ENCODE data around the gene RPRD1B. TPM values are rescaled to one million over a fixed set of nuclear protein-coding genes. Genes with fewer than 3 reads are reported as not detected.

RPRD1B gene
- total RNA-seq, 1 donor from 2014 or later: 37.7 TPM

GRCh38 chr20:38076548-38076947 lies 43.0 kb downstream of the RPRD1B start:
- no peak for DNase-seq (ENCODE audit: low spot score)
- Histone ChIP-seq H3K9ac (no peak overlapping the region), H3F3A (ENCODE audit: low read depth) (no peaks in the 10 kb centered on the region), H3K4me3 (no peak overlapping the region), H3K27ac (no peak overlapping the region), H3K36me3 (no peaks in the 10 kb centered on the region), H4K20me1 (ENCODE audit: low read depth) (peaks cover 11% of the 10 kb centered on the region), H3K27me3 (no peaks in the 10 kb centered on the region), H2AFZ (replicated peaks) (no peak overlapping the region), H3K9me3 (ENCODE audit: low read depth) (no peaks in the 10 kb centered on the region), H3K4me2 (no peak overlapping the region), H3K4me1 (no peaks in the 10 kb centered on the region), H3K79me2 (ENCODE audit: low read depth) (peaks cover 48% of the 10 kb centered on the region)
- no peak overlapping the region for H3K4me3 Mint-ChIP-seq
- H3K27me3 Mint-ChIP-seq (ENCODE audit: insufficient read depth, low read depth): peaks cover 4% of the 10 kb centered on the region
- peaks cover 53% of the 10 kb centered on the region for H3K36me3 Mint-ChIP-seq
- H3K4me1 Mint-ChIP-seq: no peaks in the 10 kb centered on the region
- H3K27ac Mint-ChIP-seq: no peak overlapping the region
- TF ChIP-seq EZH2phosphoT487 (IDR thresholded peaks at IDR 0.05): no peak
- peaks cover 18% of the 10 kb centered on the region for H3K9me3 Mint-ChIP-seq

GRCh38 chr20:38078084-38078483 lies 44.5 kb downstream of the RPRD1B start:
- peaks cover 55% of the 10 kb centered on the region for H3K36me3 Mint-ChIP-seq
- H3K27ac Mint-ChIP-seq: no peak overlapping the region
- H3K4me3 Mint-ChIP-seq: no peak overlapping the region
- H3K27me3 Mint-ChIP-seq (ENCODE audit: insufficient read depth, low read depth): peaks cover 5% of the 10 kb centered on the region
- H2AFZ ChIP-seq (replicated peaks): no peak overlapping the region
- DNase-seq (ENCODE audit: low spot score): no peak
- H3K36me3 ChIP-seq: no peaks in the 10 kb centered on the region
- H3K4me1 ChIP-seq: peaks cover 2% of the 10 kb centered on the region
- H3K4me1 Mint-ChIP-seq: no peaks in the 10 kb centered on the region
- H3K27ac ChIP-seq: no peak overlapping the region
- H3K4me3 ChIP-seq: no peak overlapping the region
- no peaks in the 10 kb centered on the region for H3K27me3 ChIP-seq
- no peak overlapping the region for H3K9ac ChIP-seq
- H3K4me2 ChIP-seq: no peak overlapping the region
- peaks cover 20% of the 10 kb centered on the region for H3K9me3 Mint-ChIP-seq
- no peak for TF ChIP-seq EZH2phosphoT487 (IDR thresholded peaks at IDR 0.05)
- no peak for TF ChIP-seq CTCF (IDR thresholded peaks at IDR 0.05)
- TF ChIP-seq EZH2 (IDR thresholded peaks at IDR 0.05): no peak
- H3F3A ChIP-seq (ENCODE audit: low read depth): no peaks in the 10 kb centered on the region
- no peaks in the 10 kb centered on the region for H3K9me3 ChIP-seq (ENCODE audit: low read depth)
- H4K20me1 ChIP-seq (ENCODE audit: low read depth): peaks cover 10% of the 10 kb centered on the region
- peaks cover 62% of the 10 kb centered on the region for H3K79me2 ChIP-seq (ENCODE audit: low read depth)

- no peak for DNase-seq (ENCODE audit: low spot score)
- Mint-ChIP-seq H3K9me3 (peaks cover 20% of the 10 kb centered on the region), H3K4me1 (no peaks in the 10 kb centered on the region), H3K4me3 (no peak overlapping the region), H3K27ac (no peak overlapping the region), H3K27me3 (ENCODE audit: insufficient read depth, low read depth) (peaks cover 5% of the 10 kb centered on the region), H3K36me3 (peaks cover 53% of the 10 kb centered on the region)
- Histone ChIP-seq H3K4me1 (peaks cover 6% of the 10 kb centered on the region), H3K9me3 (ENCODE audit: low read depth) (no peaks in the 10 kb centered on the region), H3K36me3 (no peaks in the 10 kb centered on the region), H3K4me2 (no peak overlapping the region), H3K27me3 (no peaks in the 10 kb centered on the region), H3K9ac (no peak overlapping the region), H2AFZ (replicated peaks) (no peak overlapping the region), H3K27ac (no peak overlapping the region), H3K79me2 (ENCODE audit: low read depth) (peaks cover 68% of the 10 kb centered on the region), H3F3A (ENCODE audit: low read depth) (no peaks in the 10 kb centered on the region), H3K4me3 (no peak overlapping the region), H4K20me1 (ENCODE audit: low read depth) (peaks cover 4% of the 10 kb centered on the region)
- TF ChIP-seq EZH2 (IDR thresholded peaks at IDR 0.05) (no peak), CTCF (IDR thresholded peaks at IDR 0.05) (no peak), EZH2phosphoT487 (IDR thresholded peaks at IDR 0.05) (no peak)
Measured at GRCh38 chr20:38079353-38079752, 45.8 kb downstream of the RPRD1B start.

GRCh38 chr20:38081575-38081974 lies 48.0 kb downstream of the RPRD1B start:
- peaks cover 58% of the 10 kb centered on the region for H3K79me2 ChIP-seq (ENCODE audit: low read depth)
- H3K4me3 Mint-ChIP-seq: no peak overlapping the region
- H2AFZ ChIP-seq (replicated peaks): no peak overlapping the region
- H3K4me1 ChIP-seq: peaks cover 6% of the 10 kb centered on the region
- no peak overlapping the region for H3K27ac Mint-ChIP-seq
- peaks cover 5% of the 10 kb centered on the region for H3K27me3 Mint-ChIP-seq (ENCODE audit: insufficient read depth, low read depth)
- no peaks in the 10 kb centered on the region for H4K20me1 ChIP-seq (ENCODE audit: low read depth)
- no peak overlapping the region for H3K4me3 ChIP-seq
- H3F3A ChIP-seq (ENCODE audit: low read depth): no peaks in the 10 kb centered on the region
- no peak overlapping the region for H3K4me2 ChIP-seq
- H3K4me1 Mint-ChIP-seq: no peaks in the 10 kb centered on the region
- H3K9me3 Mint-ChIP-seq: peaks cover 20% of the 10 kb centered on the region
- DNase-seq (ENCODE audit: low spot score): no peak
- H3K36me3 ChIP-seq: no peaks in the 10 kb centered on the region
- no peaks in the 10 kb centered on the region for H3K27me3 ChIP-seq
- H3K36me3 Mint-ChIP-seq: peaks cover 62% of the 10 kb centered on the region
- no peak overlapping the region for H3K27ac ChIP-seq
- H3K9me3 ChIP-seq (ENCODE audit: low read depth): no peaks in the 10 kb centered on the region
- no peak overlapping the region for H3K9ac ChIP-seq
- no peak for TF ChIP-seq CTCF (IDR thresholded peaks at IDR 0.05)
- no peak for TF ChIP-seq EZH2 (IDR thresholded peaks at IDR 0.05)
- no peak for TF ChIP-seq EZH2phosphoT487 (IDR thresholded peaks at IDR 0.05)
